Measurements from ENCODE around the gene TSPAN19.

DNA sequence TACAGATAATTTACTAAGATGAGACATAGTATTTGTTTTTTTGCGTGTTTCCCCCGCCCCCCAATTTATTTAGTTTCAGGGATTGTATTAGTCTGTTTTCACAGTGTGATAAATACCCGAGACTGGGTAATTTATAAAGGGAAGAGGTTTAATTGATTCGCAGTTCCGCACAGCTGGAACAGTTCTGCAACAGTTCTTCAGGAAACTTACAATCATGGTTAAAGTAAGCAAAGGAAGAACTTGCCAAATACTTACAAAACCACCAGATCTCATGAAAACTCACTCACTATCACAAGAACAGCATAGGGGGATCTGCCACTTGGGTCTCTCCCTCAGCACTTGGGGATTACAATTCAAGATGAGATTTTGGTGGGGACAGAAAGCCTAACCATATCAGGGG lies 49.0 kb upstream of the TSPAN19 start:
- TF ChIP-seq POLR2A (IDR thresholded peaks at IDR 0.05) = no peak
- TF ChIP-seq CTCF (IDR thresholded peaks at IDR 0.05) = no peak
